Hepatocyte (in vitro differentiated cells): ENCODE measurements around the gene TBC1D3B. TPM values are rescaled to one million over a fixed set of nuclear protein-coding genes. Genes with fewer than 3 reads are reported as not detected.

ENCODE experiments used
- DNase-seq: peaks from one replicate; pipeline ENCODE4 v3.0.0-alpha.2; 2016; ENCODE audit warnings: low spot score
- H2AFZ ChIP-seq: fragments of 200-600 bp; sonication (generic); 2 replicates; pipeline ENCODE4 v1.6.0; 2016; ENCODE audit warnings: antibody characterized with exemption, mild to moderate bottlenecking
- H3K27ac ChIP-seq: fragments of 200-600 bp; sonication (generic); 2 replicates; pipeline ENCODE4 v1.5.1; 2016; ENCODE audit warnings: mild to moderate bottlenecking
- H3K27me3 ChIP-seq: fragments of 200-600 bp; sonication (generic); 2 replicates; pipeline ENCODE4 v1.6.1; 2016
- H3K36me3 ChIP-seq: fragments of 200-600 bp; sonication (generic); replicated peaks from 2 replicates; pipeline ENCODE4 v1.5.1; 2016; ENCODE audit warnings: low read depth; ENCODE audit not compliant: insufficient read depth
- H3K4me1 ChIP-seq: fragments of 200-600 bp; sonication (generic); 2 replicates; pipeline ENCODE4 v1.5.1; 2016; ENCODE audit warnings: mild to moderate bottlenecking, moderate library complexity; ENCODE audit not compliant: insufficient read depth
- H3K4me2 ChIP-seq: fragments of 200-600 bp; sonication (generic); 2 replicates; pipeline ENCODE4 v1.6.0; 2016
- H3K4me3 ChIP-seq: fragments of 200-600 bp; sonication (generic); 2 replicates; pipeline ENCODE4 v1.5.1; 2016; ENCODE audit warnings: mild to moderate bottlenecking
- H3K79me2 ChIP-seq: fragments of 200-600 bp; sonication (generic); 2 replicates; pipeline ENCODE4 v1.6.0; 2017; ENCODE audit warnings: mild to moderate bottlenecking
- H3K9me2 ChIP-seq: fragments of 200-600 bp; sonication (generic); replicated peaks from 2 replicates; pipeline ENCODE4 v1.6.0; 2017; ENCODE audit warnings: mild to moderate bottlenecking; ENCODE audit not compliant: insufficient read depth
- H3K9me3 ChIP-seq: fragments of 200-600 bp; sonication (generic); 2 replicates; pipeline ENCODE4 v1.5.1; 2016; ENCODE audit warnings: low read depth, mild to moderate bottlenecking
- H4K20me1 ChIP-seq: fragments of 200-600 bp; sonication (generic); 2 replicates; pipeline ENCODE4 v1.6.0; 2016; ENCODE audit warnings: mild to moderate bottlenecking; ENCODE audit not compliant: insufficient read depth, poor library complexity, severe bottlenecking
- EZH2 ChIP-seq: fragments of 200-600 bp; sonication (generic); IDR thresholded peaks from 2 replicates; pipeline ENCODE4 v1.6.1; 2016; ENCODE audit warnings: antibody characterized with exemption, mild to moderate bottlenecking, borderline replicate concordance
- EZH2phosphoT487 ChIP-seq: fragments of 200-600 bp; sonication (generic); IDR thresholded peaks from one replicate; pipeline ENCODE4 v1.6.1; 2018; ENCODE audit warnings: antibody characterized with exemption, mild to moderate bottlenecking, low read depth, moderate library complexity; ENCODE audit not compliant: unreplicated experiment, severe bottlenecking
- WGBS: methylation state at CpG from one replicate; pipeline ENCODE4 v1.1.6; 2016; ENCODE audit warnings: low lambda C conversion rate; ENCODE audit errors: missing lambda C conversion rate; 5-methylcytosine and 5-hydroxymethylcytosine counted together
- polyA plus RNA-seq: library from polyadenylated mRNA; unstranded; fragments of >200 nt; fragmentation: Nextera tagmentation; extraction: Ambion mirVana; gene quantifications from 2 replicates; pipeline ENCODE4 v1.2.1, GENCODE V29; 2016
- total RNA-seq: library from RNA; depleted of rRNA; stranded (reverse); fragments of >200 nt; gene quantifications from 2 replicates; pipeline ENCODE4 v1.2.3, GENCODE V29; 2014
- TF ChIP-seq, protein P1 (sequence below): fragments of 200-600 bp; sonication (generic); IDR thresholded peaks from 2 replicates; pipeline ENCODE4 v1.5.1; 2016; ENCODE audit warnings: antibody characterized with exemption, mild to moderate bottlenecking; ENCODE audit not compliant: poor library complexity

TBC1D3B gene
- total and polyA plus RNA-seq, 2 experiments from 2014 or later, result 4.7 TPM; not detected in 1

DNA sequence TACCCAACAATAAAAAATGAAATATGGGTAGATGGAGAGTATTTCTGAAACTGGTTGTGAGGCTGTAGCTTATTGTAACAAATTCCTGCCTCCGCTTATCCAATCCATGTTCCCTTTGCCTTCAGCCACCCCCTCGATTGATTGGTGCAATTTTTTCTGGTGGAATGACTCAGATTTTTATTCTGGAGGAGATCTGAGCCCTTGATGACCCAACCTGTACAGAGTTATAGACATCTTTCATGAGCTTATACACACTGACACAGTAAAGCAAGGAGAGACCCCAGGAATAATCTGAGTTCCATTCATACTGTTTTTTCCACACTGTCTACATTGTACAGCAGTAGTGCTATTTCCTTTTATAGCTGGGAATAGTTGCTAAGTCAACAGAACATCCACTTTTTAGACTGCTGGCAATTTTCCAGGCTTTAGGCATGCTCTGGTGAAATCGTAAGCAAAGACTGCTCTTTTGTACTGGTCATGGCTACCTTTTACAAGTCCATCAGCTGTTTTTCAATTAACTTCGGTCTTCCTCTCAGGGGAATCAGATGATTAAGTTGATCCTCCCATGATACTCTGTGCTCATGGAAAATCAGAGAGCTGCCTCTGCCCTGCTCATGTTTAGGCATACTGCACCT lies 42.7 kb downstream of the TBC1D3B start:
- Histone ChIP-seq H3K4me3 (no peak overlapping the region), H3K27me3 (no peaks in the 10 kb centered on the region), H4K20me1 (no peaks in the 10 kb centered on the region), H3K79me2 (no peaks in the 10 kb centered on the region), H3K9me3 (no peaks in the 10 kb centered on the region), H3K36me3 (no peaks in the 10 kb centered on the region), H3K4me2 (no peak overlapping the region), H3K9me2 (no peaks in the 10 kb centered on the region), H2AFZ (no peak overlapping the region), H3K27ac (no peak overlapping the region), H3K4me1 (peaks cover 13% of the 10 kb centered on the region)
- TF ChIP-seq EZH2phosphoT487 (no peak), EZH2 (no peak)
- TF ChIP-seq, protein P1, sequence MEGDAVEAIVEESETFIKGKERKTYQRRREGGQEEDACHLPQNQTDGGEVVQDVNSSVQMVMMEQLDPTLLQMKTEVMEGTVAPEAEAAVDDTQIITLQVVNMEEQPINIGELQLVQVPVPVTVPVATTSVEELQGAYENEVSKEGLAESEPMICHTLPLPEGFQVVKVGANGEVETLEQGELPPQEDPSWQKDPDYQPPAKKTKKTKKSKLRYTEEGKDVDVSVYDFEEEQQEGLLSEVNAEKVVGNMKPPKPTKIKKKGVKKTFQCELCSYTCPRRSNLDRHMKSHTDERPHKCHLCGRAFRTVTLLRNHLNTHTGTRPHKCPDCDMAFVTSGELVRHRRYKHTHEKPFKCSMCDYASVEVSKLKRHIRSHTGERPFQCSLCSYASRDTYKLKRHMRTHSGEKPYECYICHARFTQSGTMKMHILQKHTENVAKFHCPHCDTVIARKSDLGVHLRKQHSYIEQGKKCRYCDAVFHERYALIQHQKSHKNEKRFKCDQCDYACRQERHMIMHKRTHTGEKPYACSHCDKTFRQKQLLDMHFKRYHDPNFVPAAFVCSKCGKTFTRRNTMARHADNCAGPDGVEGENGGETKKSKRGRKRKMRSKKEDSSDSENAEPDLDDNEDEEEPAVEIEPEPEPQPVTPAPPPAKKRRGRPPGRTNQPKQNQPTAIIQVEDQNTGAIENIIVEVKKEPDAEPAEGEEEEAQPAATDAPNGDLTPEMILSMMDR, result no peak
- 64% methylated on average over 4 of the region's 4 CpGs for whole genome bisulfite sequencing
- DNase-seq, result peak; percentile 85

DNA sequence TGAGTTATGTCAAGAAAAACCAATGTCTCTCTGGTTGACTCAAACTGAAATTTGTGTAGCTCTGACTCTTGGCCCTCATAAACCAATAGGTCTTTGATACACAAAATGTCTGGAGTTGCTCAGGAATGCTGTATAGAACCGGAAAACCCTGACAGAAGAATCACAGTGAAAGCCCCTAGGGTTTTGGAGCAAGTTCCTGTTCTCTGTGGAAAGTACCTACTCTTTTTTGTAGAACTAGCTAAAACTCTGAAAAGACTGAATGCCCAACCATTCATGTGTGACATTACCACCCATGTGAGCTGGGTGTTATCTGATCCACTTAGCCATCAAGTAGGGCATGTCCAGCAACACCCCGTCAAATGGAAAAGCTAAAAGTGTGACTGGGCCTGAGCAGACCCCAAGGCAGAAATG lies 44.0 kb downstream of the TBC1D3B start:
- Histone ChIP-seq H3K4me2 (no peak overlapping the region), H3K4me1 (peaks cover 13% of the 10 kb centered on the region), H3K9me3 (no peaks in the 10 kb centered on the region), H3K27me3 (no peaks in the 10 kb centered on the region), H3K4me3 (no peak overlapping the region), H3K9me2 (no peaks in the 10 kb centered on the region), H3K36me3 (no peaks in the 10 kb centered on the region), H3K79me2 (no peaks in the 10 kb centered on the region), H3K27ac (no peak overlapping the region), H4K20me1 (no peaks in the 10 kb centered on the region), H2AFZ (no peak overlapping the region)
- no peak for TF ChIP-seq EZH2phosphoT487
- TF ChIP-seq EZH2, result no peak
- TF ChIP-seq, protein P1, result no peak
- no peak for DNase-seq
- 62% methylated on average over 2 of the region's 2 CpGs for WGBS

DNA sequence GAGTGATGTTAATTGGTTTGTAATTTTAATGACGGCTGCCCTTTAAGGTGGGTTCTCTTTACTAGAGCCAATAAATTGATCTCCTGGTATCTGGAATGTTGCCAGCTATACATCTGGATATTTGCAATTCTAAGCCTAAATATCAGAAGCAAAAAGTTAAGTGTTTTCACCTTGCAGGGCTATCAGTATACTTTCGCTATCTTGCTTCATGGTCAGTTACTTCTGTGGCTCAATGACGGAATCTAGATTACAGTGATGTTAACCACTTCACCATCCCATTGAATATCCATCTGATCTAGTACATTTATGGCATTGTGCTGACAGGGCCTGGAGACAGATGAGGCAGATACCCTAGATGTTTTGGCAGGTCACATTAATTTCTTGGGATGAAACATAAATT lies 44.5 kb downstream of the TBC1D3B start:
- Histone ChIP-seq H3K27me3 (no peaks in the 10 kb centered on the region), H3K9me2 (no peaks in the 10 kb centered on the region), H3K9me3 (no peaks in the 10 kb centered on the region), H2AFZ (no peak overlapping the region), H3K36me3 (no peaks in the 10 kb centered on the region), H3K4me2 (no peak overlapping the region), H3K79me2 (no peaks in the 10 kb centered on the region), H3K4me1 (peaks cover 11% of the 10 kb centered on the region), H4K20me1 (no peaks in the 10 kb centered on the region), H3K27ac (no peak overlapping the region), H3K4me3 (no peak overlapping the region)
- TF ChIP-seq, protein P1, result no peak
- TF ChIP-seq EZH2 (no peak), EZH2phosphoT487 (no peak)
- no peak for DNase-seq
- 91% methylated on average over 3 of the region's 3 CpGs for WGBS
